Measurements from ENCODE around the gene POLR3F.
"Not testable (repeated sequence)": the region's sequence is repeated elsewhere in the genome, so short reads cannot be mapped to it uniquely, and the experiment has no call there.

POLR3F gene

GRCh38 chr20:18526761-18527160, 59.6 kb downstream of the POLR3F start:
- not testable (repeated sequence) for H3K27ac ChIP-seq (ENCODE audit: low read depth, low read length); H3K27me3 ChIP-seq (ENCODE audit: insufficient read depth, low read length); H3K79me2 ChIP-seq (ENCODE audit: control insufficient read depth, insufficient read depth, low read length, unreplicated experiment); H2AFZ ChIP-seq (ENCODE audit: low read length, unreplicated experiment); H3K4me3 ChIP-seq (ENCODE audit: low read depth, low read length)
- Histone ChIP-seq H3K36me3 (ENCODE audit: insufficient read depth, low read length) (peaks cover 43% of the 10 kb centered on the region), H3K4me1 (ENCODE audit: control insufficient read depth, insufficient read depth, low read length, unreplicated experiment) (peaks cover 41% of the 10 kb centered on the region)

GRCh38 chr20:18527339-18527738, 60.1 kb downstream of the POLR3F start:
- H3K27ac ChIP-seq (ENCODE audit: low read depth, low read length), result peak overlapping the region; percentile 52
- H3K79me2 ChIP-seq (ENCODE audit: control insufficient read depth, insufficient read depth, low read length, unreplicated experiment), result no peaks in the 10 kb centered on the region
- peaks cover 36% of the 10 kb centered on the region for H3K4me1 ChIP-seq (ENCODE audit: control insufficient read depth, insufficient read depth, low read length, unreplicated experiment)
- peaks cover 44% of the 10 kb centered on the region for H3K36me3 ChIP-seq (ENCODE audit: insufficient read depth, low read length)
- H2AFZ ChIP-seq (ENCODE audit: low read length, unreplicated experiment), result no peak overlapping the region
- H3K27me3 ChIP-seq (ENCODE audit: insufficient read depth, low read length), result no peaks in the 10 kb centered on the region
- no peak overlapping the region for H3K4me3 ChIP-seq (ENCODE audit: low read depth, low read length)

GRCh38 chr20:18527836-18528235, 60.6 kb downstream of the POLR3F start:
- Histone ChIP-seq H3K79me2 (ENCODE audit: control insufficient read depth, insufficient read depth, low read length, unreplicated experiment) (no peaks in the 10 kb centered on the region), H3K36me3 (ENCODE audit: insufficient read depth, low read length) (peaks cover 49% of the 10 kb centered on the region), H2AFZ (ENCODE audit: low read length, unreplicated experiment) (no peak overlapping the region), H3K4me3 (ENCODE audit: low read depth, low read length) (no peak overlapping the region), H3K27ac (ENCODE audit: low read depth, low read length) (peak overlapping the region; percentile 52), H3K4me1 (ENCODE audit: control insufficient read depth, insufficient read depth, low read length, unreplicated experiment) (peaks cover 40% of the 10 kb centered on the region), H3K27me3 (ENCODE audit: insufficient read depth, low read length) (no peaks in the 10 kb centered on the region)

GRCh38 chr20:18529041-18529440, 61.9 kb downstream of the POLR3F start:
- no peak overlapping the region for H3K27ac ChIP-seq (ENCODE audit: low read depth, low read length)
- no peak overlapping the region for H3K4me3 ChIP-seq (ENCODE audit: low read depth, low read length)
- peaks cover 51% of the 10 kb centered on the region for H3K36me3 ChIP-seq (ENCODE audit: insufficient read depth, low read length)
- no peak overlapping the region for H2AFZ ChIP-seq (ENCODE audit: low read length, unreplicated experiment)
- no peaks in the 10 kb centered on the region for H3K27me3 ChIP-seq (ENCODE audit: insufficient read depth, low read length)
- no peaks in the 10 kb centered on the region for H3K79me2 ChIP-seq (ENCODE audit: control insufficient read depth, insufficient read depth, low read length, unreplicated experiment)
- peaks cover 47% of the 10 kb centered on the region for H3K4me1 ChIP-seq (ENCODE audit: control insufficient read depth, insufficient read depth, low read length, unreplicated experiment)

GRCh38 chr20:18532626-18533025, 65.4 kb downstream of the POLR3F start:
- H3K27ac ChIP-seq (ENCODE audit: low read depth, low read length), result no peak overlapping the region
- H3K27me3 ChIP-seq (ENCODE audit: insufficient read depth, low read length), result no peaks in the 10 kb centered on the region
- peaks cover 26% of the 10 kb centered on the region for H3K4me1 ChIP-seq (ENCODE audit: control insufficient read depth, insufficient read depth, low read length, unreplicated experiment)
- no peak overlapping the region for H3K4me3 ChIP-seq (ENCODE audit: low read depth, low read length)
- H3K36me3 ChIP-seq (ENCODE audit: insufficient read depth, low read length), result peaks cover 43% of the 10 kb centered on the region
- H2AFZ ChIP-seq (ENCODE audit: low read length, unreplicated experiment), result no peak overlapping the region
- no peaks in the 10 kb centered on the region for H3K79me2 ChIP-seq (ENCODE audit: control insufficient read depth, insufficient read depth, low read length, unreplicated experiment)

- no peak overlapping the region for H3K27ac ChIP-seq (ENCODE audit: low read depth, low read length)
- H3K4me3 ChIP-seq (ENCODE audit: low read depth, low read length), result no peak overlapping the region
- no peaks in the 10 kb centered on the region for H3K79me2 ChIP-seq (ENCODE audit: control insufficient read depth, insufficient read depth, low read length, unreplicated experiment)
- H2AFZ ChIP-seq (ENCODE audit: low read length, unreplicated experiment), result no peak overlapping the region
- H3K4me1 ChIP-seq (ENCODE audit: control insufficient read depth, insufficient read depth, low read length, unreplicated experiment), result peaks cover 22% of the 10 kb centered on the region
- peaks cover 38% of the 10 kb centered on the region for H3K36me3 ChIP-seq (ENCODE audit: insufficient read depth, low read length)
- H3K27me3 ChIP-seq (ENCODE audit: insufficient read depth, low read length), result no peaks in the 10 kb centered on the region
Observed at GRCh38 chr20:18533491-18533890, 66.3 kb downstream of the POLR3F start.

GRCh38 chr20:18533978-18534644, 66.9 kb downstream of the POLR3F start:
- Histone ChIP-seq H3K27me3 (ENCODE audit: insufficient read depth, low read length) (no peaks in the 10 kb centered on the region), H3K27ac (ENCODE audit: low read depth, low read length) (no peak overlapping the region), H3K4me1 (ENCODE audit: control insufficient read depth, insufficient read depth, low read length, unreplicated experiment) (peaks cover 22% of the 10 kb centered on the region), H3K4me3 (ENCODE audit: low read depth, low read length) (no peak overlapping the region), H2AFZ (ENCODE audit: low read length, unreplicated experiment) (no peak overlapping the region), H3K79me2 (ENCODE audit: control insufficient read depth, insufficient read depth, low read length, unreplicated experiment) (no peaks in the 10 kb centered on the region), H3K36me3 (ENCODE audit: insufficient read depth, low read length) (peaks cover 32% of the 10 kb centered on the region)
